Trophoblast cell (in vitro differentiated cells and primary cell): Measurements from ENCODE around the gene PRKCH.

ENCODE experiments used
- DNase-seq, 2 donors: peaks; one replicate each; pipeline ENCODE4 v3.0.0-alpha.2; 2016
- H2AFZ ChIP-seq: 2 replicates; pipeline ENCODE4 v1.6.1; 2013; ENCODE audit warnings: low read length, moderate library complexity, mild to moderate bottlenecking; ENCODE audit not compliant: insufficient read depth, poor library complexity
- H2AK5ac ChIP-seq: 2 replicates; pipeline ENCODE4 v1.6.1; 2013; ENCODE audit warnings: mild to moderate bottlenecking, low read length
- H2BK120ac ChIP-seq: 2 replicates; pipeline ENCODE4 v1.6.1; 2013; ENCODE audit warnings: low read length, mild to moderate bottlenecking, moderate library complexity; ENCODE audit not compliant: insufficient read depth, poor library complexity
- H2BK12ac ChIP-seq: 2 replicates; pipeline ENCODE4 v1.6.1; 2013; ENCODE audit warnings: mild to moderate bottlenecking, low read length, moderate library complexity
- H2BK5ac ChIP-seq: 2 replicates; pipeline ENCODE4 v1.6.1; 2013; ENCODE audit warnings: low read length, low read depth, moderate library complexity, mild to moderate bottlenecking; ENCODE audit not compliant: poor library complexity
- H3K14ac ChIP-seq: 2 replicates; pipeline ENCODE4 v1.6.1; 2013; ENCODE audit warnings: mild to moderate bottlenecking, low read length
- H3K18ac ChIP-seq: 2 replicates; pipeline ENCODE4 v1.6.1; 2013; ENCODE audit warnings: mild to moderate bottlenecking, low read length
- H3K23ac ChIP-seq: 2 replicates; pipeline ENCODE4 v1.6.1; 2013; ENCODE audit warnings: low read length
- H3K27ac ChIP-seq: 2 replicates; pipeline ENCODE4 v1.5.1; 2013; ENCODE audit warnings: low read depth, mild to moderate bottlenecking, inconsistent platforms, low read length, moderate library complexity
- H3K27me3 ChIP-seq: 2 replicates; pipeline ENCODE4 v1.6.1; 2013; ENCODE audit warnings: inconsistent platforms, mild to moderate bottlenecking, low read length, moderate library complexity; ENCODE audit not compliant: insufficient read depth
- H3K36me3 ChIP-seq, 2 experiments: 1 replicate in 1 of 2; 2 replicates in 1 of 2; pipeline ENCODE4 v1.6.1; 2013; ENCODE audit warnings: low read length in 2 of 2, mild to moderate bottlenecking in 2 of 2, moderate library complexity in 1 of 2; ENCODE audit not compliant: insufficient read depth in 2 of 2, control insufficient read depth in 1 of 2
- H3K4ac ChIP-seq: 2 replicates; pipeline ENCODE4 v1.6.1; 2013; ENCODE audit warnings: low read depth, mild to moderate bottlenecking, low read length, moderate library complexity
- H3K4me1 ChIP-seq, 2 experiments: 1 replicate in 1 of 2; 2 replicates in 1 of 2; pipeline ENCODE4 v1.6.1; 2013; ENCODE audit warnings: low read length in 2 of 2, mild to moderate bottlenecking in 2 of 2, moderate library complexity in 1 of 2; ENCODE audit not compliant: insufficient read depth in 2 of 2, control insufficient read depth in 1 of 2
- H3K4me2 ChIP-seq: 2 replicates; pipeline ENCODE4 v1.6.1; 2013; ENCODE audit warnings: inconsistent platforms, mild to moderate bottlenecking, low read length, moderate library complexity
- H3K4me3 ChIP-seq: 2 replicates; pipeline ENCODE4 v1.5.1; 2013; ENCODE audit warnings: mild to moderate bottlenecking, low read depth, low read length, inconsistent platforms
- H3K79me1 ChIP-seq: one replicate; pipeline ENCODE4 v1.6.1; 2013; ENCODE audit warnings: low read length
- H3K79me2 ChIP-seq: 2 replicates; pipeline ENCODE4 v1.6.1; 2013; ENCODE audit warnings: low read length, mild to moderate bottlenecking; ENCODE audit not compliant: control insufficient read depth, insufficient read depth, poor library complexity
- H3K9ac ChIP-seq: 2 replicates; pipeline ENCODE4 v1.6.1; 2013; ENCODE audit warnings: mild to moderate bottlenecking, low read length
- H3K9me3 ChIP-seq: 2 replicates; pipeline ENCODE4 v1.6.1; 2013; ENCODE audit warnings: low read depth, mild to moderate bottlenecking, control low read depth, inconsistent platforms, low read length; ENCODE audit not compliant: insufficient read depth
- H4K12ac ChIP-seq: 2 replicates; pipeline ENCODE4 v1.6.1; 2013; ENCODE audit warnings: low read depth, mild to moderate bottlenecking, low read length, moderate library complexity
- H4K8ac ChIP-seq: 2 replicates; pipeline ENCODE4 v1.6.1; 2013; ENCODE audit warnings: low read depth, mild to moderate bottlenecking, low read length, moderate library complexity
- H4K91ac ChIP-seq: one replicate; pipeline ENCODE4 v1.6.1; 2013; ENCODE audit warnings: low read depth, mild to moderate bottlenecking, low read length, moderate library complexity
- WGBS: extraction: QIAGEN DNeasy Blood & Tissue Kit; methylation state at CpG from one replicate; pipeline ENCODE4 v1.1.7; 2013; ENCODE audit warnings: missing lambda C conversion rate; ENCODE audit not compliant: insufficient read length, insufficient coverage; ENCODE audit errors: extremely low coverage; 5-methylcytosine and 5-hydroxymethylcytosine counted together

PRKCH gene

DNA sequence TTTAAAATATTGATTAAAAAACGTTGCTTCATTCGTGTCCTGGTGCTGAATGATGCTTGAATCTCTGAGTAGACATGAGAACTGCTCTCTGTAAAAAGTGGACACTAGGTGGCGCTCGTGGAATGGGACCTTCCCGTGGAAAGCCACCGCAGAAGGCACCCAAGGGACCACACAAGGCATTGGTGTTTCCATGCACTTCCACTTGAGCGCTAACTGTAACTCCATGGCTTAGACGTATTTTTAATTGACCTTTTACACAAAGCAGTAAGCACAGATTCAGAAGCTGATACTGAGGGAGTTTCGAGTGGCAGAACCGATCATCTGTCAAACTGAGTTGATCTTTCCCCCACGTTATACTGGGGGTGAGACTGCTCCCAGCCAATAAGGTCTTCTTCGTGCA is 135.3 kb downstream of the PRKCH start:
- Histone ChIP-seq H2AK5ac (no peak overlapping the region), H3K4ac (no peak overlapping the region)
- no CpG with 5 or more reads among the region's 12 CpGs for WGBS

DNA sequence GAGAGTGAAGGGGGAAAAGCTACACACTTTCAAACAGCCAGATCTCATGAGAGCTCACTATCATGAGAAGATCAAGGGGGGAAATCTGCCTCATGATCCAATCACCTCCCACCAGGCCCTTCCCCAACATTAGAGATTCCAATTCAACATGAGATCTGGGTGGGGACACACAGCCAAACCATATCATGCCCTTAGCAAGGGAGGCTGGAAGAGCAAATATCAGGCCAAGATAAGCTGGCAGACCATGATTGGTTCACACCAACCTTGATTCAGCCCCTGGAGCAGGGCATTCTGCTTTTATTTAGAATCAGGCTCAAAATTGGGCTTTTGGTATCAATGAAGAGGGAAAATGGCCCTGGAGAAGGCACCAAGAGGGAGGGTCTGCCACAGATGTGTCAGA is 137.4 kb downstream of the PRKCH start:
- H3K27me3 ChIP-seq: no peaks in the 10 kb centered on the region

More for the DNA sequence above, 135.3 kb downstream of the PRKCH start:
- Histone ChIP-seq H3K23ac (no peak overlapping the region), H2BK5ac (no peak overlapping the region), H3K9ac (no peak overlapping the region), H4K91ac (no peak overlapping the region), H3K79me2 (no peaks in the 10 kb centered on the region), H2BK12ac (no peak overlapping the region), H3K4me1 (peaks cover 0 to 4% of the 10 kb centered on the region in 2 experiments), H4K8ac (no peak overlapping the region), H3K27me3 (no peaks in the 10 kb centered on the region), H3K4me2 (no peak overlapping the region), H3K4me3 (no peak overlapping the region), H3K36me3 (peaks cover 42 to 44% of the 10 kb centered on the region in 2 experiments), H3K18ac (no peak overlapping the region), H4K12ac (no peak overlapping the region), H3K79me1 (no peaks in the 10 kb centered on the region), H2BK120ac (no peak overlapping the region), H3K9me3 (no peaks in the 10 kb centered on the region), H2AFZ (no peak overlapping the region), H3K14ac (no peak overlapping the region), H3K27ac (no peak overlapping the region)
- peak; percentile 59 to 93 for DNase-seq

DNA sequence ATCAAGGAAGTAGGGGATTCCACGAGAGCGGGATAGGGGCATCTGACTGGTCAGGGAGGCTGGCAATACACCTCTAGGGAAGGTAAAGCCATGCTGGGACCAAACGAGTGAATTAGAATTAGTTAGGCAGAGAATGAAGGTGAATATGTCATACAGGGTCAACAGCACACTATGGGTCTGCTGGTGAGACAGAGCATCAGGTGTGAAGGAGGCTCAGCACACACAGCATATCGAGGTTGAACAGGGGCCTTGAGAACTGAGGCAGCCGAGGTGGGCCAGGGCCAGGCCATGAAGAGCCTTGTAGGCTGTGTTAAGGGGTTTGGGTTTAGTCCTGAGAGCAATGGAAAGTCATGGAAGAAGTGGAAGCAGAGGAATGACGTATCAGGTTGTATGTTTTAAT is 137.8 kb downstream of the PRKCH start:
- Histone ChIP-seq H4K91ac (no peak overlapping the region), H3K27ac (no peak overlapping the region), H2BK12ac (peak overlapping the region; percentile 73), H3K4me1 (peaks cover 5 to 6% of the 10 kb centered on the region in 2 experiments), H3K9ac (no peak overlapping the region), H2BK5ac (no peak overlapping the region), H3K4ac (no peak overlapping the region), H3K79me1 (peaks cover 5% of the 10 kb centered on the region), H3K4me2 (no peak overlapping the region), H3K36me3 (peaks cover 33 to 39% of the 10 kb centered on the region in 2 experiments), H3K18ac (peak overlapping the region; percentile 14), H4K12ac (no peak overlapping the region), H3K27me3 (no peaks in the 10 kb centered on the region), H3K14ac (no peak overlapping the region), H3K9me3 (no peaks in the 10 kb centered on the region), H3K4me3 (no peak overlapping the region), H3K79me2 (no peaks in the 10 kb centered on the region), H3K23ac (no peak overlapping the region), H2AK5ac (no peak overlapping the region), H4K8ac (no peak overlapping the region), H2BK120ac (no peak overlapping the region), H2AFZ (no peak overlapping the region)
- no CpG with 5 or more reads among the region's 6 CpGs for WGBS
- no peak for DNase-seq

More for the DNA sequence above, 137.4 kb downstream of the PRKCH start:
- Histone ChIP-seq H3K4me1 (peaks cover 5 to 6% of the 10 kb centered on the region in 2 experiments), H3K27ac (no peak overlapping the region), H2BK120ac (no peak overlapping the region), H2BK5ac (no peak overlapping the region), H3K18ac (no peak overlapping the region), H2AFZ (no peak overlapping the region), H2BK12ac (no peak overlapping the region), H4K91ac (no peak overlapping the region), H3K4me3 (no peak overlapping the region), H3K14ac (no peak overlapping the region), H2AK5ac (no peak overlapping the region), H3K79me1 (peaks cover 5% of the 10 kb centered on the region), H3K9me3 (no peaks in the 10 kb centered on the region), H3K4ac (no peak overlapping the region), H3K4me2 (no peak overlapping the region), H3K36me3 (peaks cover 36 to 39% of the 10 kb centered on the region in 2 experiments), H3K23ac (no peak overlapping the region), H3K79me2 (no peaks in the 10 kb centered on the region), H4K8ac (no peak overlapping the region), H3K9ac (no peak overlapping the region), H4K12ac (no peak overlapping the region)
- no peak for DNase-seq

DNA sequence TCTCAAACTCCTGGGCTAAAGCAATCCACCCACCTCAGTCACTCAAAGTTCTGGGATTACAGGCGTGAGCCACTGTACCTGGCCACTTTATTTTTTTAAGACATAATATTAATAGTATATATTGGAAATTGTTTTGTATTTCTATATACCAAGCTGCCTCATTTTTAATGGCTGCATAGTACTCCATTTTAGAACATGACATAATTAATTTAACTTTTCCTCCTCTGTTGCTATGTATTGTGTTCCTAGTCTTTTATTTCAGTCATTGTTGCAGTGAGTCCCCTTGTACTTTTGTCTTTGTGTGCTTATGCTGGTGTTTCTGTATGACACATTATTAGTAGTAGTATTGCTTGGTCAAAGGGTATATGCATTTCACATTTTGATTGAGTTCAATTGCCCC is 138.7 kb downstream of the PRKCH start:
- H3K4ac ChIP-seq: no peak overlapping the region
- no peaks in the 10 kb centered on the region for H3K79me2 ChIP-seq
- no peak overlapping the region for H3K27ac ChIP-seq
- H3K4me1 ChIP-seq: peaks cover 5 to 6% of the 10 kb centered on the region in 2 experiments
- no peak overlapping the region for H2BK120ac ChIP-seq
- H3K27me3 ChIP-seq: no peaks in the 10 kb centered on the region
- no peak overlapping the region for H4K12ac ChIP-seq
- no peak overlapping the region for H3K9ac ChIP-seq
- no peak for DNase-seq
- H3K4me2 ChIP-seq: no peak overlapping the region
- H3K9me3 ChIP-seq: peaks cover 2% of the 10 kb centered on the region
- H2BK5ac ChIP-seq: no peak overlapping the region
- WGBS: no CpG with 5 or more reads among the region's 1 CpG
- no peak overlapping the region for H3K14ac ChIP-seq
- H4K91ac ChIP-seq: no peak overlapping the region
- H2AK5ac ChIP-seq: no peak overlapping the region
- H2AFZ ChIP-seq: no peak overlapping the region
- no peak overlapping the region for H3K4me3 ChIP-seq
- peaks cover 5% of the 10 kb centered on the region for H3K79me1 ChIP-seq
- no peak overlapping the region for H2BK12ac ChIP-seq
- H4K8ac ChIP-seq: no peak overlapping the region
- no peak overlapping the region for H3K18ac ChIP-seq
- no peak overlapping the region for H3K23ac ChIP-seq
- H3K36me3 ChIP-seq: peaks cover 30 to 35% of the 10 kb centered on the region in 2 experiments
